Measurements from ENCODE around the gene ALMS1. TPM values are rescaled to one million over a fixed set of nuclear protein-coding genes. Genes with fewer than 3 reads are reported as not detected.
A peak's percentile ranks its signal among the peaks of the same experiment; 100 is the strongest.
"Not testable (repeated sequence)": the region's sequence is repeated elsewhere in the genome, so short reads cannot be mapped to it uniquely, and the experiment has no call there.

Gene ALMS1
- total and polyA plus RNA-seq, 3 donors from 2014 or later: 73.5 to 201 (median 128) TPM

- no peaks in the 10 kb centered on the region for H3K36me3 ChIP-seq (ENCODE audit: low read depth, missing control alignments)
- no peak overlapping the region for H3K4me3 ChIP-seq
- peak overlapping the region; percentile 29 to 33 for H3K27ac ChIP-seq
- WGBS, 2 donors: 22 to 25% methylated on average over 4 of the region's 4 CpGs
- no peaks in the 10 kb centered on the region for H3K9me3 ChIP-seq
- intact Hi-C loops (cut with DNase I; ENCODE audit: low total_unique reads): no loop called here
- H3K4me1 ChIP-seq: no peaks in the 10 kb centered on the region
- peak; percentile 58 for DNase-seq
- TF ChIP-seq CTCF (IDR thresholded peaks at IDR 0.05) (no peak), POLR2A (IDR thresholded peaks at IDR 0.05) (no peak)
- H3K27me3 ChIP-seq: no peaks in the 10 kb centered on the region
Measured at GRCh38 chr2:73588177-73588576, 202.5 kb downstream of the ALMS1 start.

- no peaks in the 10 kb centered on the region for H3K36me3 ChIP-seq (ENCODE audit: low read depth, missing control alignments)
- H3K27ac ChIP-seq: no peak overlapping the region
- intact Hi-C loops (cut with DNase I; ENCODE audit: low total_unique reads): no loop called here
- no peaks in the 10 kb centered on the region for H3K27me3 ChIP-seq
- DNase-seq: no peak
- H3K9me3 ChIP-seq: no peaks in the 10 kb centered on the region
- H3K4me1 ChIP-seq: no peaks in the 10 kb centered on the region
- no peak overlapping the region for H3K4me3 ChIP-seq
- no peak for TF ChIP-seq CTCF (IDR thresholded peaks at IDR 0.05)
- TF ChIP-seq POLR2A (IDR thresholded peaks at IDR 0.05): no peak
- WGBS, 2 donors: 66 to 80% methylated on average over 2 of the region's 2 CpGs
Measured at GRCh38 chr2:73593680-73594079, 208.0 kb downstream of the ALMS1 start.

- no peak for DNase-seq
- Histone ChIP-seq H3K27me3 (no peaks in the 10 kb centered on the region), H3K4me1 (no peaks in the 10 kb centered on the region), H3K36me3 (ENCODE audit: low read depth, missing control alignments) (no peaks in the 10 kb centered on the region), H3K4me3 (no peak overlapping the region), H3K27ac (no peak overlapping the region), H3K9me3 (no peaks in the 10 kb centered on the region)
- TF ChIP-seq CTCF (IDR thresholded peaks at IDR 0.05) (no peak), POLR2A (IDR thresholded peaks at IDR 0.05) (no peak)
- WGBS, 2 donors: 86 to 88% methylated on average over 2 of the region's 2 CpGs
- intact Hi-C loops (cut with DNase I; ENCODE audit: low total_unique reads): no loop called here
Measured at GRCh38 chr2:73594251-73594650, 208.6 kb downstream of the ALMS1 start.

- no peak for DNase-seq
- no peak for TF ChIP-seq POLR2A (IDR thresholded peaks at IDR 0.05)
- no peak for TF ChIP-seq CTCF (IDR thresholded peaks at IDR 0.05)
- WGBS, 2 donors: 91 to 93% methylated on average over 5 of the region's 5 CpGs
- Histone ChIP-seq H3K36me3 (ENCODE audit: low read depth, missing control alignments) (no peaks in the 10 kb centered on the region), H3K4me1 (no peaks in the 10 kb centered on the region), H3K27ac (no peak overlapping the region), H3K4me3 (no peak overlapping the region), H3K27me3 (no peaks in the 10 kb centered on the region), H3K9me3 (no peaks in the 10 kb centered on the region)
- intact Hi-C loops (cut with DNase I; ENCODE audit: low total_unique reads): no loop called here
Measured at GRCh38 chr2:73601780-73602179, 216.1 kb downstream of the ALMS1 start.

- H3K27ac ChIP-seq; H3K36me3 ChIP-seq (ENCODE audit: low read depth, missing control alignments); intact Hi-C loops (cut with DNase I; ENCODE audit: low total_unique reads); DNase-seq; H3K27me3 ChIP-seq; H3K9me3 ChIP-seq; H3K4me1 ChIP-seq; H3K4me3 ChIP-seq: not testable (repeated sequence)
- WGBS, 2 donors: 88 to 93% methylated on average over 4 of the region's 4 CpGs
Measured at GRCh38 chr2:73603099-73603588, 217.5 kb downstream of the ALMS1 start.

GRCh38 chr2:73604589-73604988 lies 219.0 kb downstream of the ALMS1 start:
- H3K4me3 ChIP-seq; H3K27ac ChIP-seq; H3K4me1 ChIP-seq; H3K9me3 ChIP-seq; H3K36me3 ChIP-seq (ENCODE audit: low read depth, missing control alignments); DNase-seq; intact Hi-C loops (cut with DNase I; ENCODE audit: low total_unique reads); H3K27me3 ChIP-seq: not testable (repeated sequence)
- WGBS, 2 donors: 85 to 86% methylated on average over 2 of the region's 2 CpGs
